ENCODE data around the gene CDHR5.
"Not testable (repeated sequence)": the region's sequence is repeated elsewhere in the genome, so short reads cannot be mapped to it uniquely, and the experiment has no call there.

Gene CDHR5

GRCh38 chr11:650482-650881, 25.7 kb upstream of the CDHR5 start:
- Histone ChIP-seq H3K79me2 (ENCODE audit: insufficient read depth, low read length) (no peaks in the 10 kb centered on the region), H3K36me3 (ENCODE audit: low read length) (no peaks in the 10 kb centered on the region), H2AFZ (ENCODE audit: low read depth, low read length, severe bottlenecking) (no peak overlapping the region), H4K20me1 (ENCODE audit: low read depth, low read length) (no peaks in the 10 kb centered on the region), H3K27ac (ENCODE audit: low read depth, low read length) (no peak overlapping the region), H3K9me2 (replicated peaks; ENCODE audit: insufficient read depth, low read length) (no peaks in the 10 kb centered on the region), H3K9me3 (ENCODE audit: insufficient read depth, low read length) (no peaks in the 10 kb centered on the region), H3F3A (ENCODE audit: insufficient read depth) (no peaks in the 10 kb centered on the region; the same call in 1 of the 2 replicates), H3K27me3 (ENCODE audit: low read length) (no peaks in the 10 kb centered on the region), H3K9ac (ENCODE audit: low read length) (no peak overlapping the region), H3K4me2 (ENCODE audit: low read depth, low read length, poor library complexity, severe bottlenecking) (no peak overlapping the region), H3K4me3 (ENCODE audit: insufficient read depth, low read length, poor library complexity, severe bottlenecking) (no peak overlapping the region)
- TF ChIP-seq EZH2phosphoT487 (conservative IDR thresholded peaks at IDR 0.05; ENCODE audit: low read length) (no peak), CTCF (IDR thresholded peaks at IDR 0.05; ENCODE audit: insufficient read depth, low read length, poor library complexity, severe bottlenecking) (no peak)

DNA sequence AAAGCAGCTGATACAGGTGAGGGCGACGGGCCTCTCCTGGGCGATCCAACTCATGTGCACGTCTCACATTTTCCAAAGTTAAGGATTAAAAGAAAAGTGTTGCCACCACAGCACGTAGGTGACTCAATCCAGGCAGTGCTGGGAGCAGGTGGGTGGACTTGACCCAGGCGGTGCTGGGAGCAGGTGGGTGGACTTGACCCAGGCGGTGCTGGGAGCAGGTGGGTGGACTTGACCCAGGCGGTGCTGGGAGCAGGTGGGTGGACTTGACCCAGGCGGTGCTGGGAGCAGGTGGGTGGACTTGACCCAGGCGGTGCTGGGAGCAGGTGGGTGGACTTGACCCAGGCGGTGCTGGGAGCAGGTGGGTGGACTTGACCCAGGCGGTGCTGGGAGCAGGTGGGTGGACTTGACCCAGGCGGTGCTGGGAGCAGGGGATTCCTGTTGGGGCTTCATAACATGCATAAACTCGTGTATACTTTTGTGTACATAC, 23.0 kb upstream of the CDHR5 start:
- H3K79me2 ChIP-seq (ENCODE audit: insufficient read depth, low read length); H3K36me3 ChIP-seq (ENCODE audit: low read length): not testable (repeated sequence)

GRCh38 chr11:646214-646613, 21.5 kb upstream of the CDHR5 start:
- Histone ChIP-seq H3K36me3 (ENCODE audit: low read length) (no peaks in the 10 kb centered on the region), H3F3A (ENCODE audit: insufficient read depth) (peaks cover 3% of the 10 kb centered on the region; the same call in 1 of the 2 replicates), H3K79me2 (ENCODE audit: insufficient read depth, low read length) (no peaks in the 10 kb centered on the region), H2AFZ (ENCODE audit: low read depth, low read length, severe bottlenecking) (no peak overlapping the region), H3K9me2 (replicated peaks; ENCODE audit: insufficient read depth, low read length) (no peaks in the 10 kb centered on the region), H3K4me2 (ENCODE audit: low read depth, low read length, poor library complexity, severe bottlenecking) (no peak overlapping the region), H3K9me3 (ENCODE audit: insufficient read depth, low read length) (no peaks in the 10 kb centered on the region), H3K27me3 (ENCODE audit: low read length) (no peaks in the 10 kb centered on the region), H3K9ac (ENCODE audit: low read length) (no peak overlapping the region), H3K27ac (ENCODE audit: low read depth, low read length) (no peak overlapping the region), H4K20me1 (ENCODE audit: low read depth, low read length) (no peaks in the 10 kb centered on the region), H3K4me3 (ENCODE audit: insufficient read depth, low read length, poor library complexity, severe bottlenecking) (no peak overlapping the region)
- no peak for TF ChIP-seq CTCF (IDR thresholded peaks at IDR 0.05; ENCODE audit: insufficient read depth, low read length, poor library complexity, severe bottlenecking)

More for the DNA sequence above, 23.0 kb upstream of the CDHR5 start:
- H3K27ac ChIP-seq (ENCODE audit: low read depth, low read length); H3K27me3 ChIP-seq (ENCODE audit: low read length); H3K9me2 ChIP-seq (replicated peaks; ENCODE audit: insufficient read depth, low read length); H3K4me3 ChIP-seq (ENCODE audit: insufficient read depth, low read length, poor library complexity, severe bottlenecking); H3K4me2 ChIP-seq (ENCODE audit: low read depth, low read length, poor library complexity, severe bottlenecking); H2AFZ ChIP-seq (ENCODE audit: low read depth, low read length, severe bottlenecking); H3K9me3 ChIP-seq (ENCODE audit: insufficient read depth, low read length); H3F3A ChIP-seq (ENCODE audit: insufficient read depth); H3K9ac ChIP-seq (ENCODE audit: low read length); H4K20me1 ChIP-seq (ENCODE audit: low read depth, low read length): not testable (repeated sequence)

GRCh38 chr11:645536-645935, 20.8 kb upstream of the CDHR5 start:
- TF ChIP-seq CTCF (IDR thresholded peaks at IDR 0.05; ENCODE audit: insufficient read depth, low read length, poor library complexity, severe bottlenecking) = no peak
- no peak for TF ChIP-seq EZH2phosphoT487 (conservative IDR thresholded peaks at IDR 0.05; ENCODE audit: low read length)
- H2AFZ ChIP-seq (ENCODE audit: low read depth, low read length, severe bottlenecking) = no peak overlapping the region
- no peaks in the 10 kb centered on the region for H3K27me3 ChIP-seq (ENCODE audit: low read length)
- no peak overlapping the region for H3K9ac ChIP-seq (ENCODE audit: low read length)
- no peaks in the 10 kb centered on the region for H3K9me2 ChIP-seq (replicated peaks; ENCODE audit: insufficient read depth, low read length)
- no peaks in the 10 kb centered on the region for H3K9me3 ChIP-seq (ENCODE audit: insufficient read depth, low read length)
- no peaks in the 10 kb centered on the region for H3K36me3 ChIP-seq (ENCODE audit: low read length)
- no peak overlapping the region for H3K4me3 ChIP-seq (ENCODE audit: insufficient read depth, low read length, poor library complexity, severe bottlenecking)
- no peaks in the 10 kb centered on the region for H3K79me2 ChIP-seq (ENCODE audit: insufficient read depth, low read length)
- H4K20me1 ChIP-seq (ENCODE audit: low read depth, low read length) = no peaks in the 10 kb centered on the region
- no peak overlapping the region for H3K27ac ChIP-seq (ENCODE audit: low read depth, low read length)
- peaks cover 3% of the 10 kb centered on the region; the same call in 1 of the 2 replicates for H3F3A ChIP-seq (ENCODE audit: insufficient read depth)
- H3K4me2 ChIP-seq (ENCODE audit: low read depth, low read length, poor library complexity, severe bottlenecking) = no peak overlapping the region

Measured in SU-DHL-6 (cell line).